ENCODE data around the gene ADAM12. TPM values are rescaled to one million over a fixed set of nuclear protein-coding genes. Genes with fewer than 3 reads are reported as not detected.

Gene ADAM12
- total and polyA plus RNA-seq, 2 donors (not counting 3 experiments of a cell fraction or from before 2014, with no cell fraction given) = 0.22 to 0.33 TPM

- Histone ChIP-seq H3K9me3 (replicated peaks; ENCODE audit: control insufficient read depth, insufficient read depth, low read length) (no peaks in the 10 kb centered on the region), H3K79me2 (ENCODE audit: control insufficient read depth, insufficient read depth, low read length) (no peaks in the 10 kb centered on the region), H2AFZ (ENCODE audit: low read depth, low read length) (no peak overlapping the region), H3K9me1 (replicated peaks; ENCODE audit: control insufficient read depth, extremely low read depth, insufficient read depth, low read length) (no peaks in the 10 kb centered on the region), H3K27me3 (ENCODE audit: control insufficient read depth in 2 of 2, insufficient read depth in 2 of 2, low read length in 2 of 2) (no peaks in the 10 kb centered on the region), H3K27ac (ENCODE audit: insufficient read depth, low read depth, low read length) (no peak overlapping the region), H4K20me1 (replicated peaks; ENCODE audit: control insufficient read depth, extremely low read depth, insufficient read depth, low read length) (no peaks in the 10 kb centered on the region), H3K4me2 (ENCODE audit: insufficient read depth, low read length) (no peak overlapping the region), H3K36me3 (ENCODE audit: control insufficient read depth in 2 of 2, extremely low read depth in 1 of 2, insufficient read depth in 2 of 2, low read length in 2 of 2) (no peaks in the 10 kb centered on the region), H3K4me3 (replicated peaks in 1 of 3; ENCODE audit: insufficient read depth in 1 of 3, low read depth in 1 of 3, low read length in 3 of 3) (no peak overlapping the region), H3K9ac (replicated peaks; ENCODE audit: extremely low read depth, insufficient read depth, low read length) (no peak overlapping the region), H3K4me1 (ENCODE audit: control insufficient read depth, extremely low read depth, insufficient read depth, low read length) (peaks cover 14% of the 10 kb centered on the region)
- DNase-seq (ENCODE audit: low read depth, low spot score) (no peak), FAIRE-seq (no peak)
- TF ChIP-seq FOS (IDR thresholded peaks at IDR 0.05; ENCODE audit: borderline replicate concordance, insufficient read depth, low read length) (no peak), CTCF (IDR thresholded peaks at IDR 0.05; ENCODE audit: extremely low read depth in 1 of 2, insufficient read depth in 1 of 2, low read depth in 1 of 2, low read length in 2 of 2) (no peak), MAX (IDR thresholded peaks at IDR 0.05; ENCODE audit: insufficient read depth, insufficient read length) (no peak), POLR2A (IDR thresholded peaks at IDR 0.05; ENCODE audit: low read depth, low read length) (no peak), POLR2AphosphoS5 (IDR thresholded peaks at IDR 0.05; ENCODE audit: insufficient read depth, low read depth, low read length) (no peak), GATA2 (IDR thresholded peaks at IDR 0.05; ENCODE audit: insufficient read depth, insufficient read length, low read depth, low read length) (no peak), JUN (IDR thresholded peaks at IDR 0.05; ENCODE audit: borderline replicate concordance, insufficient read depth, insufficient read length, low read depth) (no peak), EZH2 (IDR thresholded peaks at IDR 0.05; ENCODE audit: borderline replicate concordance, low read depth, low read length, severe bottlenecking) (no peak), MYC (IDR thresholded peaks at IDR 0.05; ENCODE audit: low read depth, low read length) (no peak)
- BruUV-seq (replicated peaks) = no TSS peak
- intact Hi-C loops (cut with micrococcal nuclease) = loop anchor here (1.0 to 10.0 kb wide), 2 partner anchors 7 to 148 kb away; partner anchors contain the start of gene FANK1
- dilution Hi-C loops (cut with MboI; ENCODE audit: extremely low pct_ligation_motif_present, low sequenced_read_pairs) = no loop called here
- ChIA-PET CTCF (no interaction called here), POLR2A (no interaction called here)
Measured at GRCh38 chr10:126042906-126043305, 345.4 kb downstream of the ADAM12 start.
